GM23248 (cell line): Measurements from ENCODE around the gene SCAMP4.

ENCODE experiments used
- EZH2 ChIP-seq: fragments of 200-600 bp; sonication (generic); IDR thresholded peaks from 2 replicates; pipeline ENCODE4 v1.6.1; 2018; ENCODE audit warnings: antibody characterized with exemption, mild to moderate bottlenecking; ENCODE audit not compliant: insufficient read depth, poor library complexity, severe bottlenecking
- EZH2phosphoT487 ChIP-seq: fragments of 200-600 bp; sonication (generic); IDR thresholded peaks from 2 replicates; pipeline ENCODE4 v1.6.1; 2018; ENCODE audit warnings: antibody characterized with exemption, moderate library complexity, mild to moderate bottlenecking, low read depth; ENCODE audit not compliant: insufficient read depth

GRCh38 chr19:1943661-1944087, 38.5 kb downstream of the SCAMP4 start:
- TF ChIP-seq EZH2phosphoT487 (no peak), EZH2 (no peak)
